Measurements from ENCODE around the gene AFAP1L2.

The AFAP1L2 gene

GRCh38 chr10:114291516-114291915, 112.8 kb downstream of the AFAP1L2 start:
- DNase-seq (ENCODE audit: low read depth in 2 of 2): no peak

- DNase-seq (ENCODE audit: low read depth in 2 of 2): no peak
Observed at GRCh38 chr10:114291076-114291475, 113.2 kb downstream of the AFAP1L2 start.

GRCh38 chr10:114290038-114290437, 114.3 kb downstream of the AFAP1L2 start:
- DNase-seq (ENCODE audit: low read depth in 2 of 2): no peak

- no peak for DNase-seq (ENCODE audit: low read depth in 2 of 2)
Observed at GRCh38 chr10:114289096-114289436, 115.2 kb downstream of the AFAP1L2 start.

- DNase-seq (ENCODE audit: low read depth in 2 of 2): no peak
Observed at GRCh38 chr10:114288424-114289095, 115.7 kb downstream of the AFAP1L2 start.

DNA sequence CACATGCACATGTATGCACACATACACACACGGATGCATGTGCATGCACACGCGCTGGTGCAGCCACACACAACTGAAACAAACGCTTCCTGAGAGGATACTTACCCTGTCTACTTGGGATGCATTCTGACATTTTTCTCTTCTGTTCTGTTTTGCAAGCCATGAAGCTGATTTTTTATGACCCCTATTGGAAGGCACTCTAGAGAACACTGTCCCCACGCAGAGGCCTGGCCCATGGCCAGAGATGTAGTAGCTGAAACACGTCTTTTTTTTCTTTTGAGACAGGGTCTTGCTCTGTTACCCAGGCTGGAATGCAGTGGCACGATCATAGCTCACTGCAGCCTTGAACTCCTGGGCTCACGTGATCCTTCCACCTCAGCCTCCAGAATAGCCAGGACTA, 117.4 kb downstream of the AFAP1L2 start:
- no peak for DNase-seq (ENCODE audit: low read depth in 2 of 2)

DNA sequence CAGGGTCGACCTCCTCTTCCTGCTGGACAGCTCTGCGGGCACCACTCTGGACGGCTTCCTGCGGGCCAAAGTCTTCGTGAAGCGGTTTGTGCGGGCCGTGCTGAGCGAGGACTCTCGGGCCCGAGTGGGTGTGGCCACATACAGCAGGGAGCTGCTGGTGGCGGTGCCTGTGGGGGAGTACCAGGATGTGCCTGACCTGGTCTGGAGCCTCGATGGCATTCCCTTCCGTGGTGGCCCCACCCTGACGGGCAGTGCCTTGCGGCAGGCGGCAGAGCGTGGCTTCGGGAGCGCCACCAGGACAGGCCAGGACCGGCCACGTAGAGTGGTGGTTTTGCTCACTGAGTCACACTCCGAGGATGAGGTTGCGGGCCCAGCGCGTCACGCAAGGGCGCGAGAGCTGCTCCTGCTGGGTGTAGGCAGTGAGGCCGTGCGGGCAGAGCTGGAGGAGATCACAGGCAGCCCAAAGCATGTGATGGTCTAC, 118.3 kb downstream of the AFAP1L2 start:
- no peak for DNase-seq (ENCODE audit: low read depth in 2 of 2)

DNA sequence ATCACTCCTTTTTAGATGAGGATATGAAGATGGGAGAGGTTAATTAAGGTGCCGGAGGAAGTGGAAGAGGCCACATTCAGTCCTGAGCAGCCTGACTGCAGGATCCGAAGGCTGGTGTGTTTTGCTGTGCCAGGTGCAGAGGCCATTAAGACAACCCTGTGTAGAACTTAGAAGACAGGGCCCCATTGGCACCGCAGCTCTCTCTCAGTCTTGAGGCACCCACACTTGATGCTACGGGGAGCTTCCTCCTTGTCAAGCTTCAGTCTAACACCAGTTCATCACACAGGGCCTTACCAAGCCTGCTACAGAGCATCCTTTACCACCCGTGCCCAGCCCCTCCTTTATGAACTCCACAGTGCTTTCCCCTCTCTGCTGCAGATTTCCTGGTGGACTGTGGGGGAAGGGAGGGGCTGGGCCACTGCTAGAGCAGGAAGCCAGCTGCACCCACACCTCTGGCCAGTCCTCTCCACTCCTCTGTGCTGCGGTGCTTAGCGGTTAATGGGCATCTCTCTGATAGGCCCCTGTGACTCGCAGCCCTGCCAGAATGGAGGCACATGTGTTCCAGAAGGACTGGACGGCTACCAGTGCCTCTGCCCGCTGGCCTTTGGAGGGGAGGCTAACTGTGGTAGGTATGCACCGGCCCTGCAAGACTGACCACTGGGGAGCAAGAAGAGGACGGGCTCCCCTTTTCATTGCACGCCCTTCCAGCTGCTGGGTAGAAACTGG, 119.8 kb downstream of the AFAP1L2 start:
- no peak for DNase-seq (ENCODE audit: low read depth in 2 of 2)

DNA sequence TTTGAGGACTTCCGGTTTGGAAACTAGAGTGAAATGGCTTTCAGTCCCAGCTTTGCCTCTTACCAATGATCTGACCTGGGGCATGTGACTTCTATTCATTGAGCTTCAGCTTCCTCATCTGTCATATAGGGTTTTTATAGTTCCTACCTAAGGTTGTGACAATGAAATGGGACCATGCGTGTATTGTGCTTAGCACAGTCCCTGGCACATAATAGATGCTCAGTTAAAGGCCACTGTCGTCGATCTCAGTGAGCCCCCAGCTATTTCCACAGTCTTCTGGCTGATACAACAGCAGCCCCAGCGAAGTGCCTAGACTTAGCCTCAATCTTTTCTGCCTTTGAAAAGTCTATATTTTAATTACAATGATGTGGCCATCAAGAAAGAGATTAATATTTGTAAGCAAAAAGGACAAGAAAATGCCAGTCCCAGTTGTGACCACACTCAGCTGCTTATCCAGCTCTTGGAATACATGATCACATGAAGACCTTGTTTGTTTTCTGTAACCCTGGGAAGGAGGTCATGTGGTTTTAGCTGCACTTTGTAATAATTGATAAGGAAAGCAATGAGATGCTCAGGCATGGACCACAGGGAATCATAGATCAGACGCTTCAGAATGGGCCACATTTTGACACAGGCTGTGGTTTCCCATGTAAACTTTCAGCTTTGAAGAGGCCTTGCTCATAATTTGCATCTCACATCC, 120.6 kb downstream of the AFAP1L2 start:
- DNase-seq (ENCODE audit: low read depth in 2 of 2): no peak

DNA sequence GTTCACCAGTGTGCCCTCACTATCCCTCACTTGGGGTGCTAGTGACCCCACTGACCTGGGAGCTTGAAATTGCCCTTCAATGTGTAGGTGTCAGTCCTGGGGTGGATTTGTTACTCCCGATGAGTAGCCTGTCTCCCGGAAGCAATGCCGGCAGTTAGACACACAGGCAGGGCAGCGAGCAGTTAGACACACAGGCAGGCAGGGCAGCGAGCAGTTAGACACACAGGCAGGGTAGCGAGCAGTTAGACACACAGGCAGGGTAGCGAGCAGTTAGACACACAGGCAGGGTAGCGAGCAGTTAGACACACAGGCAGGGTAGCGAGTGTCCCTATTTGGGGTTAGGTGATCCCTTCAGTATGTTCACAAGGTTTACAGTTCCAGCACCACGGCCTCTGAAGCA, 121.2 kb downstream of the AFAP1L2 start:
- no peak for DNase-seq (ENCODE audit: low read depth in 2 of 2)

- DNase-seq (ENCODE audit: low read depth in 2 of 2): no peak
Observed at GRCh38 chr10:114282526-114282925, 121.8 kb downstream of the AFAP1L2 start.

DNA sequence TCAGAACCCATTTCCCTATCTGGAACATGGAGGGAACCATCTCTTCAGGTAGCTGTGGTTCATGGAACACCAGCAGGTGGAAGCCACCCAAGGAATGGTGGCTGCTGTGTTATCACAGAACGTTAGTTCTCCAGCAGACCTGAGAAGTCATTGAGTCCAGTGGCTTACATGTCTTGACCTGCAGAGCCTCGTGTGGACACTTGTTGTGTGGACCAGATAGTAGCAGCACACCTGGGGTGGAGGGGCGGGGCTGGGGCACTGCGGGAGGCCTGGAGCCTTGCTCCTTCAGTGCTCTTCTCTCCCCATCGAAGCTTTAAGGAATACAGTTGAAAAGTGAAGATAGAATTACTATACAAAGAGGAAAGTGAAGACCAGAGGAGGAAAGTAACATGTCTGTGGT, 122.8 kb downstream of the AFAP1L2 start:
- DNase-seq (ENCODE audit: low read depth in 2 of 2): no peak

DNA sequence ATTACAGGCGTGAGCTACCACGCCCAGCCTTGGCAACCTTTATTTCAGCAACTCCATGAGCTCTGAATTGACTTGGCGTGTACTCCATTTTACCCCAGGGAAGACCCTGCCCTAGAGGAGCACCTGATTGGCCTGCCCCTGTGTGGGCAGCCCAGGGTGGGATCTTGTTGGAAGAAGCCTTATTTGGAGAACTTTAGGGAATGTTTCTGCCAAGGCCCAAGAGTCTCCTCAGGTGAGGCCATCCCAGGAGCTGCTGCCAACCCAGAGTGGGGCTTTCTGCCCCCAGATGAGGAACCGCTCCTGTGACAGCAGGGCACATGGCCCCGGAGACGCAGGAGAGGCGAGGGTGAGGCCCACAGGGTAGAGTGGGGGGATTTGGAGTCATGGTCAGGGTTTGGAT, 123.3 kb downstream of the AFAP1L2 start:
- DNase-seq (ENCODE audit: low read depth in 2 of 2): no peak

- no peak for DNase-seq (ENCODE audit: low read depth in 2 of 2)
Observed at GRCh38 chr10:114279901-114280644, 124.2 kb downstream of the AFAP1L2 start.

DNA sequence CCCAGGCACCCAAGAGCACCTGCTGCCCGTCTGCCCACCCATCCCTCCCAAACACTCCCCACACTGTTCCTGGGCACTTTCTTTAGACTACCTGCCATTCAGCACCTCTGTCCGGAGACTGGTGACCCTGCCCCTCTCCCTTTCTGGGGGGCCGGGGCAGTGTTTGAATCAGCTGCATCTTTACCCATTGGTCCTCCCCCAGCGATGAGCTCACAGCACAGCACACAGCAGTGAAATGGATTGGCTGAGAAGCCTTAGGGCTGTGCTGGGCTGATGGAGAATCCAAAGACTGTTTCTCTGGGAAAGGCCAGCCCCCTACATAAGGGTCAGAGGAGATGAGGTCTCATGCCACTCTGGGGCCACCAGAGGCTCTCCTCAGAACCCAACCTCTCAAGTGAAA, 125.0 kb downstream of the AFAP1L2 start:
- no peak for DNase-seq (ENCODE audit: low read depth in 2 of 2)

- no peak for DNase-seq (ENCODE audit: low read depth in 2 of 2)
Observed at GRCh38 chr10:114278884-114279191, 125.5 kb downstream of the AFAP1L2 start.

DNA sequence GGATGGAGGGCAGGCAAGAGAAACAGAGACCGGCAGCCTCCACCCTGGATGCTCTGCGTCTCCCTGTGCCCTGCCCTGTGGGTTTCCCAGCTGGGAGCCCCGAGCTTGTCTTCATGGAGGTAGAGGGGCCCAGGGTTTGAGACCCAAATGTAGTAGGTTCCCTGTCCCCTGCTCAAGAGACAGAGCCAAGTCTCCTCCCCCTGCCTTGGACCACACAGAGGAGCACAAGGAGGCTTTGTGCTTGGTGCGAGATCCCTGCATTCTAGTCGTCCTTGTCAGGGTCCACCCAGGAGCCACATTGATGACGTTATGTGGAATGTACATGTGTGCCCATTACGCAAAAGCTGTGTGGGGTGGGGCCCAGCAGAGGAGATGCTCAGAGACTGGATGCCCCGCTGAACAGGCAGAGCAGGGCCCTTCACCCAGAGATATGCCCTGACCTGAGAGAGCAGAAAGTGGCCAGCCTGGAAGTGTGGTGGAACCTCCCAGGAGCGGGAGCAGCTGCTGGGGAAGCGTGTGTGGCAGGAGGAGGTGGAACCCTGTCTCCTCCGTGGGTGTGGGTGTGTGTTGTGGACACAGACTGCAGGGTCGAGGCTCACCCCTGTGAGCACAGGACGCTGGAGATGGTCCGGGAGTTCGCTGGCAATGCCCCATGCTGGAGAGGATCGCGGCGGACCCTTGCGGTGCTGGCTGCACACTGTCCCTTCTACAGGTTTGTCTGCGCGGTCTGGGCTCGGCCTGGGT, 126.0 kb downstream of the AFAP1L2 start:
- no peak for DNase-seq (ENCODE audit: low read depth in 2 of 2)

GRCh38 chr10:114276671-114277070, 127.6 kb downstream of the AFAP1L2 start:
- no peak for DNase-seq (ENCODE audit: low read depth in 2 of 2)

DNA sequence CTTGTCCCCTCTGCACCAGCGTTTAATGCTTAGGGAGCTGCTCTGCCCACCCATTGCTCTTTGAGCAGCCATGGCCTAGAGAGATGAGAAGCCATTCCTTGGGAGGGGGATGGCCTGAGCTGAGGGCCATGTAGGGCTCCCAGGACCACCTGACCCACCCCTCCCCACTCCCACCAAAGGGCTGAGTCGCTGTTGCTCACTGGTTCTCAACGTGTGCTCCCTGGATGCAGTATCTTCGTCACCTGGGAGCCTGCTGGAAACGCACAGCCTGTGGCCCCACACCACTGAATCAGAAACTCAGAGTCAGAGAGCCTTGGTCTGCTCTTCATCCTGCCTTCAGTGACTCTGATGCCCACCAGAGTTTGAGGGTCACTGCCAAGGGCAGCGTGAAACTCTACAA, 128.2 kb downstream of the AFAP1L2 start:
- no peak for DNase-seq (ENCODE audit: low read depth in 2 of 2)

DNA sequence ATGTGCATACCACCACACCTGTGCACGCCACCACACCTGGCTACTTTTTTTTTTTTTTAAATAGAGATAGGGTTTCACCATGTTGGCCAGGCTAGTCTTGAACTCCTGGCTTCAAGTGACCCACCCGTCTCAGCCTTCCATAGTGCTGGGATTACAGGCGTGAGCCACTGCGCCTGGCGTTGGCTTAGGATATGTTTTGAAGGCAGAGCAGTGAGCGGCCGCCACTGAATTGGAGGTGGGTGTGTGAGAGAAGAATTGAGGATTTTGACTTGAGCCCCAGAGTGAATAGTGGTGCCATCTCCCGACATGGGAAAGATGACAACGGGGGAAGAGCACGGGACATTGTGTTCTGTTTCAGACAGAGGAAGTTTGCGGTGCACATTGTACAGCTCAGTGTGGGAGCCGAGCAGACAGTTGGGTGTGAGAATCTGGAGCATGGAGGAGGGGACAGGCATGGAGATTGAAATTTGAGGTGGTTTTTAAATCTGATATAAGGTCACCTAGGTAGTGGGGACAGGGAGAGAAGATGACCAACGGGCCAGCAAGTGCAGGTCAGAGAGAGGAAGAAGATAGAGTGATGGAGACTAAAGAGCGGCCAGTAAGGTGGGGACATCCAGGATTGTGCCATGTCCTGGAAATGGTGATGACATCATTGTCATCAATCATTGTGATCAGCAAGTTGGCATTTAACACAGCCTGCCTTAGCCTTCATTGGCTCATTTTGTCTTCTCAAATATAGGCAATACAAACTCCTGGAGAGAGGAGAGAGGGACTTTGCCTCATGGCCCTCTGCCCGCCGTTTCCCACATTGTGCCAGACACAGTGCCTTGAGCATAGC, 129.5 kb downstream of the AFAP1L2 start:
- no peak for DNase-seq (ENCODE audit: low read depth in 2 of 2)

DNA sequence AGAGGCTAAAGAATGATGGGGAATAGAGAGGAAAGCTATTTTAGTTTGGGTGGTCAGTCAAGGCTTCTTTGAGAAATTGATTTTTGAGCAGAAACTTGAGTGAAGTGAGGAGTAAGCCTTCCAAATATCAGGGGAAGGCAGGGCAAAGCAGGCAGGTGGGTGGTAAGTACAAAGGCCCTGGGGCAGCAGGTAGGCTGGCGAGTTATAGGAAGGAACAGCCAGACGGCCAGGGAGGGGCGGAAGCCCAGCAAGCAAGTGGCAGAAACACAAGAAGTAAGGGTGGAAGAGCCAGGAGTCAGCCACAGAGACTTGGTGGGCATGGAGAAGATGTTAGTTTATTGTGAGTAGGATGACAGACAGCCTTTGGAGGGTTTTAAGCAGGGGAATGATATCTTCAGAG, 130.4 kb downstream of the AFAP1L2 start:
- DNase-seq (ENCODE audit: low read depth in 2 of 2): no peak

Measured in stimulated activated CD4-positive, alpha-beta T cell treated with anti-CD3 and anti-CD28 coated beads, Interleukin-1b, Interleukin-23, amount 100 ng/mL, for 4 hours (primary cell).